Kidney (tissue), 14 donors: Measurements from ENCODE around the gene USP14. TPM values are rescaled to one million over a fixed set of nuclear protein-coding genes. Genes with fewer than 3 reads are reported as not detected.
"Not testable (repeated sequence)": the region's sequence is repeated elsewhere in the genome, so short reads cannot be mapped to it uniquely, and the experiment has no call there.

Experiments
- DNase-seq, 5 donors: peaks; one replicate each; pipeline ENCODE4 v3.0.0-alpha.2; 2013 to 2020
- FAIRE-seq: peaks from 2 replicates; lab custom pipeline; 2012; peaks lifted over from hg19 to GRCh38; lab: Jason Lieb, UNC
- H3K27ac ChIP-seq, 2 donors: one replicate each; pipeline ENCODE4 v1.7.0; 2013; ENCODE audit warnings: low read depth in 2 of 2, low read length in 2 of 2, inconsistent platforms in 1 of 2
- H3K27me3 ChIP-seq: one replicate; pipeline ENCODE4 v1.7.1; 2013; ENCODE audit warnings: low read length, inconsistent platforms; ENCODE audit not compliant: control insufficient read depth, insufficient read depth
- H3K36me3 ChIP-seq, 3 donors: one replicate each; pipeline versions ENCODE4 v1.7.0 to v1.7.1; 2013; ENCODE audit warnings: low read length in 3 of 3, control low read depth in 1 of 3, inconsistent platforms in 1 of 3; ENCODE audit not compliant: insufficient read depth in 3 of 3, control insufficient read depth in 2 of 3
- H3K4me1 ChIP-seq, 3 donors: one replicate each; pipeline versions ENCODE4 v1.7.0 to v1.7.1; 2013; ENCODE audit warnings: low read length in 3 of 3, inconsistent platforms in 1 of 3, low read depth in 1 of 3; ENCODE audit not compliant: control insufficient read depth in 2 of 3, insufficient read depth in 2 of 3
- H3K4me3 ChIP-seq, 3 donors: one replicate each; pipeline versions ENCODE4 v1.7.0 to v1.8.1; 2013; ENCODE audit warnings: low read length in 3 of 3, control low read depth in 1 of 3, inconsistent platforms in 1 of 3
- H3K9ac ChIP-seq, 3 donors: one replicate each; pipeline versions ENCODE4 v1.7.0 to v1.7.1; 2013; ENCODE audit warnings: low read length in 3 of 3, control low read depth in 1 of 3, inconsistent platforms in 1 of 3
- H3K9me3 ChIP-seq, 3 donors: one replicate each; pipeline versions ENCODE4 v1.7.0 to v1.7.1; 2013; ENCODE audit warnings: low read length in 3 of 3, control low read depth in 1 of 3, inconsistent platforms in 1 of 3; ENCODE audit not compliant: control insufficient read depth in 2 of 3, insufficient read depth in 1 of 3
- CTCF ChIP-seq: IDR thresholded peaks from 3 replicates; pipeline ENCODE4 v1.5.1; 2012; ENCODE audit warnings: mild to moderate bottlenecking, moderate library complexity, borderline replicate concordance; ENCODE audit not compliant: insufficient read depth; ENCODE audit errors: extremely low read depth
- intact Hi-C: fragments of 100-400 bp; cut with DNase I; formaldehyde crosslinking; loops from one replicate; pipeline ENCODE4 v1.11.1; 2022
- polyA plus RNA-seq: library from polyadenylated mRNA; stranded (reverse); fragments of 350-450 nt; fragmentation: Illumina TruSeq; extraction: RNeasy Lipid Tissue Mini Kit (QIAGEN cat#74804); gene quantifications from one replicate; pipeline ENCODE4 v1.2.3, GENCODE V29; 2014; ENCODE audit warnings: low read depth, low replicate concordance; ENCODE audit not compliant: insufficient read depth
- total RNA-seq: library from RNA; stranded (reverse); fragmentation: NEBNext Ultra II Directional; extraction: Animal tissue kit (Norgen Biotek cat#: 25700); gene quantifications from one replicate; pipeline ENCODE4 v1.2.1, GENCODE V29; 2021
- donor health status: control.
- donor health status: control.
- donor health status: control.
- donor health status: control.
- donor health status: control.
- donor health status: DM: yes; HTN: yes; CAD: no.
- donor health status: Normal renal cell carcinoma (clear cell type).

Gene USP14
- total and polyA plus RNA-seq, 2 donors from 2014 or later, result 27.1 to 41.9 TPM

DNA sequence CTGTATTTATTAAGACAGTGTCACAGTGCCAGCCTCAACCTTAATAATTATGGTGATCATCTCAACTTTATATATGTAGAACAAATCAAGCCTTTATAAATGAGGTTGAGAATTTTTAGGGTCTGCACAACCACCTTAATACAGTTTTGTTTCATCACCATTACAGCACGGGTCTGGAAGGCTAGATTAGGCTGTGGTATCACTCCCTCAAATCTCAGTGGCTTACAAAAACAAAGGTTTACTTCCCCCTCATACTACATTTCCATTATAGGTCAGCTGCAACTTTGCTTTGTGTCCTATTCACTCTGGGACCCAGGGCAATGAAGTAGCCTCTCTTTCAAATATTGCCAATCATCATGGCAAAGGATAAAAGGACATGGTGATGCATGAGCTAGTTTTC, 23.3 kb upstream of the USP14 start:
- H3K4me1 ChIP-seq, result no peaks in the 10 kb centered on the region
- no peak overlapping the region for H3K27ac ChIP-seq
- H3K27me3 ChIP-seq, result no peaks in the 10 kb centered on the region
- DNase-seq (no peak), FAIRE-seq (no peak)
- H3K9me3 ChIP-seq, result no peaks in the 10 kb centered on the region
- H3K36me3 ChIP-seq, result no peaks in the 10 kb centered on the region
- no peak overlapping the region for H3K4me3 ChIP-seq
- no peak overlapping the region for H3K9ac ChIP-seq
- no peak for TF ChIP-seq CTCF
- intact Hi-C loops, result no loop called here

GRCh38 chr18:136433-136832, 21.9 kb upstream of the USP14 start:
- Histone ChIP-seq H3K36me3 (no peaks in the 10 kb centered on the region), H3K9ac (no peak overlapping the region), H3K27ac (no peak overlapping the region), H3K9me3 (no peaks in the 10 kb centered on the region), H3K4me1 (no peaks in the 10 kb centered on the region), H3K4me3 (no peak overlapping the region), H3K27me3 (no peaks in the 10 kb centered on the region)
- TF ChIP-seq CTCF, result no peak
- DNase-seq, result no peak
- intact Hi-C loops, result no loop called here
- no peak for FAIRE-seq

- Histone ChIP-seq H3K4me3 (no peak overlapping the region), H3K27me3 (no peaks in the 10 kb centered on the region), H3K9ac (no peak overlapping the region), H3K4me1 (no peaks in the 10 kb centered on the region), H3K36me3 (no peaks in the 10 kb centered on the region), H3K27ac (no peak overlapping the region), H3K9me3 (no peaks in the 10 kb centered on the region)
- intact Hi-C loops, result no loop called here
- FAIRE-seq (no peak), DNase-seq (no peak)
- TF ChIP-seq CTCF, result no peak
Measured at GRCh38 chr18:137327-137726, 21.0 kb upstream of the USP14 start.

GRCh38 chr18:140670-141266, 17.6 kb upstream of the USP14 start:
- H3K4me1 ChIP-seq, result no peaks in the 10 kb centered on the region
- no peak overlapping the region for H3K9ac ChIP-seq
- intact Hi-C loops, result no loop called here
- FAIRE-seq (no peak), DNase-seq (no peak)
- no peak overlapping the region for H3K4me3 ChIP-seq
- no peaks in the 10 kb centered on the region for H3K9me3 ChIP-seq
- TF ChIP-seq CTCF, result no peak
- no peaks in the 10 kb centered on the region for H3K36me3 ChIP-seq
- H3K27ac ChIP-seq, result no peak overlapping the region
- no peaks in the 10 kb centered on the region for H3K27me3 ChIP-seq

DNA sequence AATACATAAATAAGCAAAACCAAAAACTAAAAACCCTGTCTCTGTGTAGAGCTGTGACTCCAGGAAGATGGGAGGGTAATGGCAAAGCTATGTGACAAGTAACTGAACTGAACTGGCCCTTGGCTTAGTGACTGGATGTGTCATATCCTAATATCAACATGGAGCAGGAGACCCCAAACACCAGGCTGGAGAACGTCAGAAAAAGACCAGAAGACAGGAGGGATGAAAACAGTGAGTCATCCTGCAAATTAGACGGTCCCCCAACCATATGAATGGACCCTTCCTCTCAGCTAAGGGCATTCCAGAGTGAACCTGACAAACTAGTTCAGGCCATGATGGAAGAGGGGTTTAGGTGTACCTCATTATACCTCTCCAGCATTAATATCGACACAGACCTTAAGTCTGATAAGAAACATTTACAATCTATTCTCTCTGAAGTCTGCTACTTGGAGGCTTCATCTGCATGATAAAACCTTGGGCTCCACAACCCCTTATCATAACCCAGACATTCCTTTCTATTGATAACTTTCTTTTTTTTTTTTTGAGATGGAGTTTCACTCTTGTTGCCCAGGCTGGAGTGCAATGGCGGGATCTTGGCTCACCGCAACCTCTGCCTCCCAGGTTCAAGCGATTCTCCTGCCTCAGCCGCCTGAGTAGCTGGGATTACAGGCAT, 15.6 kb upstream of the USP14 start:
- H3K4me3 ChIP-seq, FAIRE-seq: not testable (repeated sequence)

More for the DNA sequence above, 15.6 kb upstream of the USP14 start:
- H3K9ac ChIP-seq, H3K27ac ChIP-seq, H3K27me3 ChIP-seq, H3K36me3 ChIP-seq, intact Hi-C loops, H3K9me3 ChIP-seq, DNase-seq, H3K4me1 ChIP-seq: not testable (repeated sequence)
